Caco-2 (cell line): ENCODE measurements around the gene SCML2. TPM values are rescaled to one million over a fixed set of nuclear protein-coding genes. Genes with fewer than 3 reads are reported as not detected.

Source experiments
- BruUV-seq: library from RNA; stranded (reverse); fragments of 400-500 nt; replicated peaks from 2 replicates; lab custom pipeline; 2021; lab: Mats Ljungman, UMichigan
- CTCF ChIA-PET: fragments of 300-600 bp; sonication (Branson Sonifier 250); formaldehyde crosslinking; loops from one replicate; lab custom pipeline; 2022; ENCODE audit warnings: antibody characterized with exemption; lab: Charles Lee
- POLR2A ChIA-PET: fragments of 300-600 bp; sonication (Branson Sonifier 250); formaldehyde crosslinking; loops from one replicate; lab custom pipeline; 2022; ENCODE audit warnings: antibody characterized with exemption; lab: Charles Lee
- DNase-seq, 2 experiments: peaks; one replicate each; pipeline versions ENCODE4 v3.0.0 to v3.0.0-alpha.2; 2020 to 2022
- H3K27me3 ChIP-seq: replicated peaks from 2 replicates; pipeline ENCODE4 v1.6.0; 2011; ENCODE audit warnings: low read length; ENCODE audit not compliant: control insufficient read depth, insufficient read depth
- H3K36me3 ChIP-seq: 2 replicates; pipeline ENCODE4 v1.5.1; 2011; ENCODE audit warnings: low read length; ENCODE audit not compliant: control insufficient read depth, insufficient read depth
- H3K4me1 ChIP-seq: fragments of 250-450 bp; sonication (Bioruptor Pico); 2 replicates; pipeline ENCODE4 v1.5.1; 2020; ENCODE audit warnings: mild to moderate bottlenecking
- H3K4me3 ChIP-seq: 2 replicates; pipeline ENCODE4 v1.5.1; 2011; ENCODE audit warnings: low read depth, mild to moderate bottlenecking, control low read depth, low read length
- H3K9me3 ChIP-seq: fragments of 250-450 bp; sonication (Bioruptor Pico); 2 replicates; pipeline ENCODE4 v1.5.1; 2020; ENCODE audit warnings: mild to moderate bottlenecking, moderate library complexity
- H3K27ac Mint-ChIP-seq: one replicate; pipeline ENCODE4 v1.8.0; 2022; ENCODE audit warnings: mixed read lengths; ENCODE audit not compliant: unreplicated experiment
- H3K27me3 Mint-ChIP-seq: one replicate; pipeline ENCODE4 v1.8.0; 2022; ENCODE audit warnings: mixed read lengths; ENCODE audit not compliant: insufficient read depth, unreplicated experiment
- H3K36me3 Mint-ChIP-seq: one replicate; pipeline ENCODE4 v1.8.0; 2022; ENCODE audit warnings: mild to moderate bottlenecking, mixed read lengths; ENCODE audit not compliant: insufficient read depth, unreplicated experiment
- H3K4me1 Mint-ChIP-seq: one replicate; pipeline ENCODE4 v1.8.0; 2022; ENCODE audit warnings: low read depth, mixed read lengths; ENCODE audit not compliant: unreplicated experiment
- H3K4me3 Mint-ChIP-seq: one replicate; pipeline ENCODE4 v1.8.0; 2022; ENCODE audit warnings: mild to moderate bottlenecking, moderate library complexity, mixed read lengths; ENCODE audit not compliant: unreplicated experiment
- H3K9me3 Mint-ChIP-seq: one replicate; pipeline ENCODE4 v1.8.0; 2022; ENCODE audit warnings: mixed read lengths; ENCODE audit not compliant: unreplicated experiment
- CTCF ChIP-seq, 2 experiments: fragments of 200-600 bp in 1 of 2; IDR thresholded peaks; 1 replicate in 1 of 2; 2 replicates in 1 of 2; pipeline versions ENCODE4 v1.5.1 to v1.8.0; 2011 to 2022; ENCODE audit warnings: antibody characterized with exemption in 1 of 2, control low read depth in 1 of 2, inconsistent platforms in 1 of 2, low read depth in 1 of 2, low read length in 1 of 2, mild to moderate bottlenecking in 1 of 2, moderate library complexity in 1 of 2; ENCODE audit not compliant: insufficient read depth in 1 of 2, severe bottlenecking in 1 of 2, unreplicated experiment in 1 of 2
- intact Hi-C: fragments of 100-400 bp; cut with micrococcal nuclease; formaldehyde crosslinking; loops from one replicate; pipeline ENCODE4 v1.10.0; 2022; ENCODE audit not compliant: unreplicated experiment
- total RNA-seq: library from RNA; stranded (reverse); gene quantifications from 2 replicates; pipeline ENCODE4 v1.2.3, GENCODE V29; 2022

The SCML2 gene
- total RNA-seq, 1 experiment from 2014 or later = 13.8 TPM

- no peak for TF ChIP-seq CTCF (IDR thresholded peaks at IDR 0.05; ENCODE audit: insufficient read depth in 1 of 2, low read depth in 1 of 2, low read length in 1 of 2, severe bottlenecking in 1 of 2, unreplicated experiment in 1 of 2)
- ChIA-PET POLR2A (no interaction called here), CTCF (no interaction called here)
- Histone ChIP-seq H3K36me3 (no peaks in the 10 kb centered on the region), H3K9me3 (no peaks in the 10 kb centered on the region), H3K27me3 (no peaks in the 10 kb centered on the region), H3K4me1 (no peaks in the 10 kb centered on the region), H3K4me3 (no peak overlapping the region)
- no peak overlapping the region for H3K4me3 Mint-ChIP-seq
- H3K27me3 Mint-ChIP-seq = no peaks in the 10 kb centered on the region
- no TSS peak for BruUV-seq
- H3K9me3 Mint-ChIP-seq = no peaks in the 10 kb centered on the region
- DNase-seq = no peak
- intact Hi-C loops = no loop called here
- no peak overlapping the region for H3K27ac Mint-ChIP-seq
- H3K4me1 Mint-ChIP-seq = no peaks in the 10 kb centered on the region
- H3K36me3 Mint-ChIP-seq = no peaks in the 10 kb centered on the region
Observed at GRCh38 chrX:18297251-18297650, 57.2 kb downstream of the SCML2 start.

GRCh38 chrX:18294893-18295292, 59.6 kb downstream of the SCML2 start:
- TF ChIP-seq CTCF (IDR thresholded peaks at IDR 0.05; ENCODE audit: insufficient read depth in 1 of 2, low read depth in 1 of 2, low read length in 1 of 2, severe bottlenecking in 1 of 2, unreplicated experiment in 1 of 2) = no peak
- no peak overlapping the region for H3K4me3 ChIP-seq
- no peaks in the 10 kb centered on the region for H3K27me3 ChIP-seq
- H3K9me3 ChIP-seq = no peaks in the 10 kb centered on the region
- no TSS peak for BruUV-seq
- Mint-ChIP-seq H3K9me3 (no peaks in the 10 kb centered on the region), H3K4me3 (no peak overlapping the region), H3K27ac (no peak overlapping the region), H3K36me3 (no peaks in the 10 kb centered on the region), H3K4me1 (no peaks in the 10 kb centered on the region), H3K27me3 (no peaks in the 10 kb centered on the region)
- no peaks in the 10 kb centered on the region for H3K4me1 ChIP-seq
- POLR2A ChIA-PET = no interaction called here
- intact Hi-C loops = no loop called here
- DNase-seq = no peak
- CTCF ChIA-PET = no interaction called here
- H3K36me3 ChIP-seq = no peaks in the 10 kb centered on the region

GRCh38 chrX:18291006-18291545, 63.4 kb downstream of the SCML2 start:
- Mint-ChIP-seq H3K4me3 (no peak overlapping the region), H3K4me1 (no peaks in the 10 kb centered on the region), H3K27me3 (no peaks in the 10 kb centered on the region), H3K27ac (no peak overlapping the region), H3K36me3 (no peaks in the 10 kb centered on the region), H3K9me3 (no peaks in the 10 kb centered on the region)
- POLR2A ChIA-PET = no interaction called here
- intact Hi-C loops = no loop called here
- no peak for TF ChIP-seq CTCF (IDR thresholded peaks at IDR 0.05; ENCODE audit: insufficient read depth in 1 of 2, low read depth in 1 of 2, low read length in 1 of 2, severe bottlenecking in 1 of 2, unreplicated experiment in 1 of 2)
- BruUV-seq = no TSS peak
- Histone ChIP-seq H3K4me1 (no peaks in the 10 kb centered on the region), H3K9me3 (no peaks in the 10 kb centered on the region), H3K36me3 (no peaks in the 10 kb centered on the region), H3K4me3 (no peak overlapping the region), H3K27me3 (no peaks in the 10 kb centered on the region)
- CTCF ChIA-PET = no interaction called here
- DNase-seq = no peak
